CD8-positive, alpha-beta memory T cell (primary cell): ENCODE measurements around the gene DYNC2H1. TPM values are rescaled to one million over a fixed set of nuclear protein-coding genes. Genes with fewer than 3 reads are reported as not detected.

Experiments used
- CTCF ChIA-PET: fragments of 350-600 bp; sonication (Branson Sonifier 250); formaldehyde crosslinking; loops from one replicate; lab custom pipeline; 2021; ENCODE audit warnings: antibody characterized with exemption; lab: Charles Lee
- POLR2A ChIA-PET: fragments of 350-600 bp; sonication (Branson Sonifier 250); formaldehyde crosslinking; loops from one replicate; lab custom pipeline; 2021; ENCODE audit warnings: antibody characterized with exemption; lab: Charles Lee
- DNase-seq, 5 donors: peaks; one replicate each; pipeline versions ENCODE4 v3.0.0 to v3.0.0-alpha.2; 2020 to 2022; ENCODE audit warnings: mixed read lengths in 1 of 5
- H3K27ac ChIP-seq: one replicate; pipeline ENCODE4 v1.7.0; 2013; ENCODE audit warnings: low read depth, mild to moderate bottlenecking, low read length, moderate library complexity
- H3K27me3 ChIP-seq: 2 replicates; pipeline ENCODE4 v1.7.0; 2013; ENCODE audit warnings: low read length, mild to moderate bottlenecking; ENCODE audit not compliant: insufficient read depth, poor library complexity, severe bottlenecking
- H3K36me3 ChIP-seq: 2 replicates; pipeline ENCODE4 v1.7.0; 2013; ENCODE audit warnings: mild to moderate bottlenecking, low read length, moderate library complexity; ENCODE audit not compliant: insufficient read depth
- H3K4me1 ChIP-seq: 2 replicates; pipeline ENCODE4 v1.7.0; 2013; ENCODE audit warnings: mild to moderate bottlenecking, low read length, moderate library complexity; ENCODE audit not compliant: insufficient read depth
- H3K4me3 ChIP-seq: 2 replicates; pipeline ENCODE4 v1.7.0; 2013; ENCODE audit warnings: mild to moderate bottlenecking, low read length
- H3K9me3 ChIP-seq: 2 replicates; pipeline ENCODE4 v1.7.0; 2013; ENCODE audit warnings: mild to moderate bottlenecking, low read length
- H3K27ac Mint-ChIP-seq, 8 donors: one replicate each; pipeline ENCODE4 v1.8.0; 2020 to 2021; ENCODE audit warnings: mixed read lengths in 8 of 8, mild to moderate bottlenecking in 6 of 8, inconsistent platforms in 3 of 8, moderate library complexity in 3 of 8
- H3K27me3 Mint-ChIP-seq, 2 donors: one replicate each; pipeline ENCODE4 v1.8.0; 2020 to 2021; ENCODE audit warnings: mixed read lengths in 2 of 2, mild to moderate bottlenecking in 1 of 2, moderate library complexity in 1 of 2
- H3K36me3 Mint-ChIP-seq, 3 donors: one replicate each; pipeline ENCODE4 v1.8.0; 2020 to 2021; ENCODE audit warnings: mixed read lengths in 3 of 3, inconsistent platforms in 1 of 3, mild to moderate bottlenecking in 1 of 3
- H3K4me1 Mint-ChIP-seq, 3 donors: one replicate each; pipeline ENCODE4 v1.8.0; 2020 to 2021; ENCODE audit warnings: mixed read lengths in 3 of 3, inconsistent platforms in 1 of 3, mild to moderate bottlenecking in 1 of 3
- H3K4me3 Mint-ChIP-seq, 7 donors: one replicate each; pipeline ENCODE4 v1.8.0; 2020 to 2021; ENCODE audit warnings: mixed read lengths in 7 of 7, mild to moderate bottlenecking in 6 of 7, moderate library complexity in 4 of 7, inconsistent platforms in 2 of 7
- H3K9me3 Mint-ChIP-seq, 5 donors: one replicate each; pipeline ENCODE4 v1.8.0; 2020 to 2022; ENCODE audit warnings: mixed read lengths in 5 of 5, mild to moderate bottlenecking in 3 of 5, moderate library complexity in 2 of 5, inconsistent platforms in 1 of 5
- polyA plus RNA-seq: library from polyadenylated mRNA; unstranded; fragments of 300-500 nt; fragmentation: Illumina TruSeq; gene quantifications from one replicate; pipeline ENCODE4 v1.2.3, GENCODE V29; 2021
- total RNA-seq, 2 experiments: library from RNA; stranded (reverse); gene quantifications; one replicate each; pipeline ENCODE4 v1.2.3, GENCODE V29; 2021

DYNC2H1 gene
- total and polyA plus RNA-seq, 3 experiments from 2014 or later: 1.1 to 2.9 (median 2.4) TPM

DNA sequence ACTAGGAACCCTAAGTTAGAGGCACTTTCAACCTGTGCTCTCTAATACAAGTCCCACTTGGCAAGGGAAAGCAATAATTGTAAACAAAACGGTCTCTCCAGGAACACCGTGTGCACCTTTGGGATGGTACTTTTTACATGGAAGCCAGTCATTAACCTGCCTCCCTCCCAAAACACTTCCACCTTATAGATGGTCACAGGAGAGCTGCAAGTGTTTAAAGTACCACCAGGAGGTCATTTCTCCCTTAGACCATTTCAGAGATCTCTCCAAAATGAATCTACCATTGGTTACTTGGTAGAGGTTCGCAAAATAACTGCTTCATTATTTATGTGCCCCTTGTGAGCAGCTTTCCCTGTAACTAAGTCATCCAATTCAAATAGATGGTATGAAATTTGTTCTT is 375.3 kb downstream of the DYNC2H1 start:
- Mint-ChIP-seq H3K27ac (no peak overlapping the region), H3K36me3 (no peaks in the 10 kb centered on the region), H3K4me3 (no peak overlapping the region), H3K4me1 (no peaks in the 10 kb centered on the region), H3K9me3 (no peaks in the 10 kb centered on the region), H3K27me3 (peaks cover 0 to 6% of the 10 kb centered on the region in 2 donors)
- no peaks in the 10 kb centered on the region for H3K4me1 ChIP-seq
- H3K27ac ChIP-seq: no peak overlapping the region
- no peaks in the 10 kb centered on the region for H3K9me3 ChIP-seq
- ChIA-PET CTCF (no interaction called here), POLR2A (no interaction called here)
- H3K36me3 ChIP-seq: no peaks in the 10 kb centered on the region
- no peak for DNase-seq
- no peak overlapping the region for H3K4me3 ChIP-seq
- no peaks in the 10 kb centered on the region for H3K27me3 ChIP-seq

DNA sequence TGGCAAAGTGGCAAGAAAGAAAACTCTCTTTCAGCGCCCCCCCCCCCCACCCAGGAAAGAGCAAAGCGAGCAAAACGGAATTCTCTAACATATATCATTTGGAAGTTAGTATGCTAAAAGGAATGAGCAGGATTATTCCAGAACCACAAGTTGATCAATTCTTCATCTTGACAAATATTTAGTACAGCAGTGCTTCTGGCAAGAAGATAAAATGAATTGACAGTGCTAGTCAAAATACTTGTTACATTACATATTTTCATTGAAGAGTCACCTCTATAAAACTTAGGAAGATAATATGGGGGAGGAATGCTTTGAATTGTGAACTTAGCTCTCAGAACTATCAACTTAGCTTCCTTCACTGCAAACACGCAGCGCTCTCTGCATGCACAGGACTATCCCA is 377.4 kb downstream of the DYNC2H1 start:
- H3K27me3 ChIP-seq: no peaks in the 10 kb centered on the region
- ChIA-PET POLR2A (no interaction called here), CTCF (no interaction called here)
- H3K4me3 ChIP-seq: no peak overlapping the region
- Mint-ChIP-seq H3K9me3 (peaks cover 0 to 3% (median 0%) of the 10 kb centered on the region in 5 donors), H3K36me3 (no peaks in the 10 kb centered on the region), H3K4me3 (no peak overlapping the region), H3K27ac (no peak overlapping the region), H3K27me3 (peaks cover 0 to 10% of the 10 kb centered on the region in 2 donors), H3K4me1 (no peaks in the 10 kb centered on the region)
- H3K27ac ChIP-seq: no peak overlapping the region
- H3K36me3 ChIP-seq: no peaks in the 10 kb centered on the region
- DNase-seq: no peak
- H3K4me1 ChIP-seq: no peaks in the 10 kb centered on the region
- H3K9me3 ChIP-seq: no peaks in the 10 kb centered on the region

DNA sequence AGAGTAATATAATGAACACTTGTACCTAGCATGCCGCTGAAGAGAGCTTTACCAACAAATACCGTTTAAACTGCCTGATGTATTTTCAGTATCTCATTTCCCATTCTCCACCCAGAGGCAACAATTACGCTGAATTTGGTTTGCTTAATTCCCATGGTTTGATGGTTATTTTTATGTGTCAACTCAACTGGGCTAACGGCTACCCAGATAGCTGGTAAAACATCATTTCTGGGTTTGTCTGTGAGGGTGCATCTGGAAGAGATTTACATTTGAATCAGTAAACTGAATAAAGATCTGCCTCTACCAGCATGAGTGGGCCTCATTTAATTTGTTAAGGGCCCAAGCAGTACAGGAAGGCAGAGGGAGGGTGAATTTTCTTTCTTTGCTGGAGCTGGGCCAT is 377.9 kb downstream of the DYNC2H1 start:
- no peak overlapping the region for H3K27ac Mint-ChIP-seq
- H3K9me3 Mint-ChIP-seq: peaks cover 0 to 3% (median 0%) of the 10 kb centered on the region in 5 donors
- ChIA-PET POLR2A (no interaction called here), CTCF (no interaction called here)
- no peaks in the 10 kb centered on the region for H3K36me3 Mint-ChIP-seq
- H3K4me1 Mint-ChIP-seq: no peaks in the 10 kb centered on the region
- Histone ChIP-seq H3K4me3 (no peak overlapping the region), H3K27me3 (no peaks in the 10 kb centered on the region), H3K4me1 (no peaks in the 10 kb centered on the region), H3K27ac (no peak overlapping the region), H3K36me3 (no peaks in the 10 kb centered on the region), H3K9me3 (no peaks in the 10 kb centered on the region)
- H3K4me3 Mint-ChIP-seq: no peak overlapping the region
- peaks cover 0 to 12% of the 10 kb centered on the region in 2 donors for H3K27me3 Mint-ChIP-seq
- DNase-seq: no peak

DNA sequence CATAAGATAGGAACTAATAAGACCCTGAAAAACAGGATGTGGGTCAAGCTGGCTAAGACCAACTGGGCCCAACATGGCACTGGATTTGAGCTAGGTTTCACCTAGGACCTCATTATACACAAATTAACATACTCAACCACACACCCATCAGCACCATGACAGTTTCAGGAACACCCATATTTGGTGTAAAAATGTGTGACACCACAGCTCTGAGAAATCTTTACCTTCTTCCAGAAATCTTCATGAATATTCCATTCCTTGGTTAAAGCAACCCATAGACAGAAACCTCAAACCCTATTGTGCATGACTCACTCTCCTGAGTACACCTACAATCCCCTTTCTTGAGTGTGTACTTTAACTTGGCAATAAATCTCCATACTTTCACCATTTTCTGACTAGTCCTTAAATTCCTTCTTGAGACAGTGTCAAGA is 378.8 kb downstream of the DYNC2H1 start:
- ChIA-PET CTCF (no interaction called here), POLR2A (no interaction called here)
- H3K27me3 ChIP-seq: no peaks in the 10 kb centered on the region
- Mint-ChIP-seq H3K27ac (no peak overlapping the region), H3K4me1 (no peaks in the 10 kb centered on the region), H3K9me3 (peaks cover 0 to 3% (median 0%) of the 10 kb centered on the region in 5 donors), H3K36me3 (no peaks in the 10 kb centered on the region), H3K27me3 (peaks cover 0 to 10% of the 10 kb centered on the region in 2 donors), H3K4me3 (no peak overlapping the region)
- H3K9me3 ChIP-seq: no peaks in the 10 kb centered on the region
- H3K4me1 ChIP-seq: no peaks in the 10 kb centered on the region
- H3K36me3 ChIP-seq: no peaks in the 10 kb centered on the region
- no peak for DNase-seq
- H3K27ac ChIP-seq: no peak overlapping the region
- H3K4me3 ChIP-seq: no peak overlapping the region

DNA sequence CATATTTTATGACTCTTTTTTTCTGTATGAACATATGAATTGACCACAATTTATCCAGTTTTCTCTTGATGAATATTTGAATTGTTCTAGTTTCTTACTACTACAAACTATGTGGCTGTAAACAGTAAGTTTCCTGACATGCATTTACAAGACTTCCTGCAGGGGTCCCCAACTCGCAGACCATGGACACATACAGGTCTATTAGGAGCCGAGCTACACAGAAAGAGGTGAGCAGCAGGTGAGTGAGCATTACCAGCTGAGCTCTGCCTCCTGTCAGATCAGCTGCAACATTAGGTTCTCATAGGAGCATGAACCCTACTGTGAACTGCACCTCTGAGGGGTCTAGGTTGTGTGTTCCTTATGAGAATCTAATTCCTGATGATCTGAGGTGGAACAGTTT is 379.4 kb downstream of the DYNC2H1 start:
- no peaks in the 10 kb centered on the region for H3K27me3 ChIP-seq
- H3K36me3 ChIP-seq: no peaks in the 10 kb centered on the region
- POLR2A ChIA-PET: no interaction called here
- H3K36me3 Mint-ChIP-seq: no peaks in the 10 kb centered on the region
- no peak overlapping the region for H3K4me3 ChIP-seq
- peak overlapping the region in 1 of 8 donors; percentile 70 for H3K27ac Mint-ChIP-seq
- H3K9me3 Mint-ChIP-seq: peaks cover 0 to 3% (median 0%) of the 10 kb centered on the region in 5 donors
- H3K4me1 ChIP-seq: no peaks in the 10 kb centered on the region
- H3K4me3 Mint-ChIP-seq: no peak overlapping the region
- no peak overlapping the region for H3K27ac ChIP-seq
- peaks cover 0 to 10% of the 10 kb centered on the region in 2 donors for H3K27me3 Mint-ChIP-seq
- no peaks in the 10 kb centered on the region for H3K4me1 Mint-ChIP-seq
- no peaks in the 10 kb centered on the region for H3K9me3 ChIP-seq
- no peak for DNase-seq
- CTCF ChIA-PET: no interaction called here

DNA sequence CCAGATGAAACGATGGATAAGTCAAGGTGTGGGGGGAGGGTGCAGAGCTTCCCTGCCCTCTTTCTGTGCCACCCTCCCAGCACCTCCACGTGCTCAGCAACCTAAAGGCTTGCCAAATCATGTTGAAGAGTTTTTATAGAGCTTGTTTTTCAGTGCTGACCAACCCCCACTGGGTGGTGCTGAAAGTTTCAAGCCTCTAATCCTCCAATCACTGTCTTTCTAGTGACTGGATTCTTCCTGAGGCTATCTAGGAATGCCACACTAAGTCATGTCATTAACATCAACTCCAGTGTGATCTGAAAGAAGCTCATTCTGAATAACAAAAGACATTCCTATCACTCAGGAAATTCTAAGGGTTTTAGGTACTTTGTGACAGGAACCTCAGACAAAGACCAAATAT is 382.6 kb downstream of the DYNC2H1 start:
- Histone ChIP-seq H3K4me3 (no peak overlapping the region), H3K27me3 (no peaks in the 10 kb centered on the region), H3K36me3 (no peaks in the 10 kb centered on the region), H3K27ac (no peak overlapping the region), H3K4me1 (no peaks in the 10 kb centered on the region), H3K9me3 (no peaks in the 10 kb centered on the region)
- Mint-ChIP-seq H3K36me3 (no peaks in the 10 kb centered on the region), H3K4me1 (no peaks in the 10 kb centered on the region), H3K27ac (no peak overlapping the region), H3K4me3 (no peak overlapping the region), H3K27me3 (peaks cover 7 to 15% of the 10 kb centered on the region in 2 donors), H3K9me3 (peaks cover 0 to 3% (median 0%) of the 10 kb centered on the region in 5 donors)
- DNase-seq: no peak
- ChIA-PET POLR2A (no interaction called here), CTCF (no interaction called here)

DNA sequence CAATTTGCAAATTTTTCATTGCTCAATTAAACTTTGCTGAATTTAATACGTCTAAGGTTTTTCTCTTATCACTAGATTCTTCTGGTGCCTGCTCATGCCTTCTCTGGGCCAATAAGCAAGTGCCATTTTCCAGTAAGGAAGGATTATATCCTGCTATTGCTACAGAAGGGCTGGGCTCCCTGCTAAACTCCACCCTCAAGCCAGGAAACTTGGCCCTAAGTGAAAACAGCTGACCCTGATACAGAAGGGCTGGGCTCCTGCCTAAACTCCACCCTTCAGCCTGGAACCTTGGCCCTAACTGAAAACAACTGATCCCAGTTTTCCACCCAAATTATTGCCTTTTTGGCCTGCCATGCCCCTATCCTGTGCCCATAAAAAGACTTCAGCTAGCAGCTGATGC is 385.3 kb downstream of the DYNC2H1 start:
- Histone ChIP-seq H3K36me3 (no peaks in the 10 kb centered on the region), H3K4me1 (no peaks in the 10 kb centered on the region), H3K9me3 (no peaks in the 10 kb centered on the region), H3K27ac (no peak overlapping the region), H3K27me3 (no peaks in the 10 kb centered on the region), H3K4me3 (no peak overlapping the region)
- ChIA-PET CTCF (no interaction called here), POLR2A (no interaction called here)
- H3K9me3 Mint-ChIP-seq: peaks cover 0 to 4% (median 0%) of the 10 kb centered on the region in 5 donors
- DNase-seq: no peak
- H3K36me3 Mint-ChIP-seq: no peaks in the 10 kb centered on the region
- H3K4me3 Mint-ChIP-seq: no peak overlapping the region
- peaks cover 9 to 12% of the 10 kb centered on the region in 2 donors for H3K27me3 Mint-ChIP-seq
- H3K27ac Mint-ChIP-seq: no peak overlapping the region
- no peaks in the 10 kb centered on the region for H3K4me1 Mint-ChIP-seq

DNA sequence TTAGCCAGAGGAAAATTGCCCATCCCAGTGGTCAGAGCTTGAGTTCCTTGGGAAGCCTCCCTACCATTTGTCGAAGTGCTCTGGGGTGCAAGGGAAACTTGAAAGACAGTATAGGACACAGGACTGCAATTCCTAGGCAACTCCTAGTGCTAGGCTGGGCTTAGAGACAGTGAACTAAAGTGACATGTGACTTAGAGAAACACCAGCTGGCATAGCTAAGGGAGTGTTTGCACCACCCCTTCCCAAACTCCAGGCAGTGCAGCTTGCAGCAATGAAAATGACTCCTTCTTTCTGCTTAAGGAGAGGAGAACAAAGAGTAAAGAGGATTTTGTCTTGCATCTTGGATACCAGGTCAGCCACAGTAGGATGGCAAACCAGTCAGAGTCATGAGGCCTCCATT is 388.0 kb downstream of the DYNC2H1 start:
- peaks cover 9% of the 10 kb centered on the region in 2 donors for H3K27me3 Mint-ChIP-seq
- H3K36me3 ChIP-seq: no peaks in the 10 kb centered on the region
- H3K27me3 ChIP-seq: no peaks in the 10 kb centered on the region
- H3K9me3 Mint-ChIP-seq: peaks cover 0 to 10% (median 0%) of the 10 kb centered on the region in 5 donors
- H3K4me3 Mint-ChIP-seq: no peak overlapping the region
- no peaks in the 10 kb centered on the region for H3K4me1 Mint-ChIP-seq
- no peaks in the 10 kb centered on the region for H3K36me3 Mint-ChIP-seq
- H3K27ac Mint-ChIP-seq: no peak overlapping the region
- H3K27ac ChIP-seq: no peak overlapping the region
- no peaks in the 10 kb centered on the region for H3K4me1 ChIP-seq
- no peak overlapping the region for H3K4me3 ChIP-seq
- H3K9me3 ChIP-seq: no peaks in the 10 kb centered on the region
- POLR2A ChIA-PET: no interaction called here
- DNase-seq: no peak
- CTCF ChIA-PET: no interaction called here
